Naive thymus-derived CD4-positive, alpha-beta T cell (primary cell): ENCODE measurements around the gene RUBCN. TPM values are rescaled to one million over a fixed set of nuclear protein-coding genes. Genes with fewer than 3 reads are reported as not detected.
A peak's percentile ranks its signal among the peaks of the same experiment; 100 is the strongest.

Experiments
- ATAC-seq: fragments of 150-1000 bp; cut with Tn5 transposase; 2 replicates; pipeline ENCODE4 v1.10.0; 2021; ENCODE audit warnings: mild to moderate bottlenecking, moderate library complexity
- CTCF ChIA-PET: fragments of 350-600 bp; sonication (Branson Sonifier 250); formaldehyde crosslinking; loops from one replicate; lab custom pipeline; 2021; ENCODE audit warnings: antibody characterized with exemption; lab: Charles Lee
- POLR2A ChIA-PET: fragments of 350-600 bp; sonication (Branson Sonifier 250); formaldehyde crosslinking; loops from one replicate; lab custom pipeline; 2021; ENCODE audit warnings: antibody characterized with exemption, inconsistent platforms; lab: Charles Lee
- DNase-seq, 9 donors: peaks; one replicate each; pipeline versions ENCODE4 v3.0.0 to v3.0.0-alpha.2; 2020 to 2022; ENCODE audit warnings: mixed read lengths in 1 of 9
- H3K27ac ChIP-seq: one replicate; pipeline ENCODE4 v1.7.0; 2013; ENCODE audit warnings: mild to moderate bottlenecking, low read depth, low read length, moderate library complexity
- H3K27me3 ChIP-seq, 2 donors: one replicate each; pipeline ENCODE4 v1.7.0; 2013; ENCODE audit warnings: low read length in 2 of 2, mild to moderate bottlenecking in 2 of 2, moderate library complexity in 2 of 2; ENCODE audit not compliant: control insufficient read depth in 2 of 2, insufficient read depth in 2 of 2
- H3K36me3 ChIP-seq, 3 experiments: 1 replicate in 2 of 3; 2 replicates in 1 of 3; pipeline ENCODE4 v1.7.0; 2013; ENCODE audit warnings: low read length in 3 of 3, mild to moderate bottlenecking in 3 of 3, moderate library complexity in 1 of 3; ENCODE audit not compliant: insufficient read depth in 3 of 3, control insufficient read depth in 2 of 3
- H3K4me1 ChIP-seq, 2 donors: one replicate each; pipeline ENCODE4 v1.7.0; 2013; ENCODE audit warnings: low read length in 2 of 2, mild to moderate bottlenecking in 2 of 2, moderate library complexity in 1 of 2; ENCODE audit not compliant: control insufficient read depth in 2 of 2, insufficient read depth in 2 of 2
- H3K4me3 ChIP-seq: 2 replicates; pipeline ENCODE4 v1.7.0; 2013; ENCODE audit warnings: mild to moderate bottlenecking, low read length
- H3K9me3 ChIP-seq, 3 experiments: 1 replicate in 2 of 3; 2 replicates in 1 of 3; pipeline ENCODE4 v1.7.0; 2013; ENCODE audit warnings: low read length in 3 of 3; ENCODE audit not compliant: control insufficient read depth in 2 of 3
- H3K27ac Mint-ChIP-seq, 9 donors: one replicate each; pipeline ENCODE4 v1.8.0; 2020 to 2022; ENCODE audit warnings: mixed read lengths in 9 of 9, mild to moderate bottlenecking in 8 of 9, moderate library complexity in 5 of 9, inconsistent platforms in 2 of 9
- H3K27me3 Mint-ChIP-seq, 5 donors: one replicate each; pipeline ENCODE4 v1.8.0; 2021 to 2022; ENCODE audit warnings: mixed read lengths in 5 of 5, mild to moderate bottlenecking in 1 of 5
- H3K36me3 Mint-ChIP-seq, 5 donors: one replicate each; pipeline ENCODE4 v1.8.0; 2020 to 2022; ENCODE audit warnings: mixed read lengths in 5 of 5, mild to moderate bottlenecking in 3 of 5, inconsistent platforms in 1 of 5
- H3K4me1 Mint-ChIP-seq, 7 donors: one replicate each; pipeline ENCODE4 v1.8.0; 2020 to 2022; ENCODE audit warnings: mixed read lengths in 7 of 7, mild to moderate bottlenecking in 3 of 7, inconsistent platforms in 1 of 7
- H3K4me3 Mint-ChIP-seq, 10 donors: one replicate each; pipeline ENCODE4 v1.8.0; 2020 to 2022; ENCODE audit warnings: mild to moderate bottlenecking in 10 of 10, mixed read lengths in 10 of 10, moderate library complexity in 6 of 10, inconsistent platforms in 2 of 10
- H3K9me3 Mint-ChIP-seq, 11 donors: one replicate each; pipeline ENCODE4 v1.8.0; 2020 to 2022; ENCODE audit warnings: mixed read lengths in 11 of 11, mild to moderate bottlenecking in 4 of 11, inconsistent platforms in 1 of 11, moderate library complexity in 1 of 11
- intact Hi-C, 2 donors: fragments of 100-400 bp; cut with micrococcal nuclease; formaldehyde crosslinking; loops; one replicate each; pipeline ENCODE4 v1.15.1; 2023
- polyA plus RNA-seq, 2 donors: library from polyadenylated mRNA; unstranded; fragments of 300-500 nt; fragmentation: Illumina TruSeq; gene quantifications; one replicate each; pipeline ENCODE4 v1.2.3, GENCODE V29; 2021
- total RNA-seq, 6 experiments: library from RNA in 5 of 6; stranded (reverse) in 5 of 6; gene quantifications; 1 replicate in 5 of 6; 2 replicates in 1 of 6; pipeline ENCODE4 v1.2.3 and lab custom pipeline; 2021 to 2026

The RUBCN gene
- total RNA-seq = 10 to 100 TPM; 43.3 to 61.7 (median 52.9) TPM
- 10 to 100 TPM; 23.2 to 40.2 TPM for polyA plus RNA-seq
- total RNA-seq (lab: John Stamatoyannopoulos, UW) = 74.3 reads per million, percentile 79 among the genes with 10 or more reads in this experiment

GRCh38 chr3:197736491-197737318, at the start of gene RUBCN:
TSS of gene RUBCN (minus strand) at chr3:197736904. CDS start at chr3:197736719, 185 bp downstream.
- Mint-ChIP-seq H3K4me3 (peak within 1 kb of the TSS; percentile 82 to 99 (median 96)), H3K27ac (peak within 1 kb of the TSS; percentile 89 to 99 (median 97)), H3K36me3 (peaks cover 0 to 3% (median 3%) of the 10 kb centered on the region in 5 donors), H3K4me1 (peaks cover 29 to 52% (median 32%) of the 10 kb centered on the region in 7 donors), H3K9me3 (no peaks in the 10 kb centered on the region), H3K27me3 (no peaks in the 10 kb centered on the region)
- no peaks in the 10 kb centered on the region for H3K36me3 ChIP-seq
- ChIA-PET CTCF (interaction anchor here (0.6 to 1.2 kb wide), 2 partner anchors 12 to 61 kb away, joined by 4 to 6 read pairs; no protein-coding TSS in a partner anchor), POLR2A (interaction anchor here (1.0 to 2.4 kb wide), 7 partner anchors 9 to 280 kb away, joined by 3 to 26 read pairs (median 10); partner anchors contain the start of gene FYTTD1)
- no peaks in the 10 kb centered on the region for H3K9me3 ChIP-seq
- ATAC-seq (peak; percentile 98), DNase-seq (peak; percentile 81 to 95 (median 93))
- peaks cover 9 to 10% of the 10 kb centered on the region in 2 donors for H3K4me1 ChIP-seq
- H3K27ac ChIP-seq = peak within 1 kb of the TSS; percentile 83
- peak within 1 kb of the TSS; percentile 67 for H3K4me3 ChIP-seq
- no peaks in the 10 kb centered on the region for H3K27me3 ChIP-seq
- intact Hi-C loops = loop anchor here (1.0 to 10.0 kb wide), 9 partner anchors 13 to 1233 kb away; partner anchors contain the start of genes FYTTD1 (in 2 of the 2), LRCH3 (in 2 of the 2), BDH1 (in 1 of the 2) and DLG1 (in 1 of the 2)

GRCh38 chr3:197784019-197784585, 47.4 kb upstream of the RUBCN start:
- ChIA-PET CTCF (no interaction called here), POLR2A (interaction anchor here (2.1 kb wide), 1 partner anchor 7 kb away, joined by 11 read pairs; the partner anchor contains the start of gene LRCH3)
- Mint-ChIP-seq H3K27ac (peak overlapping the region in 6 of 9 donors; percentile 16 to 86 (median 74)), H3K27me3 (no peaks in the 10 kb centered on the region), H3K4me1 (peaks cover 0 to 17% (median 5%) of the 10 kb centered on the region in 7 donors), H3K36me3 (peaks cover 0 to 23% (median 4%) of the 10 kb centered on the region in 5 donors), H3K4me3 (no peak overlapping the region), H3K9me3 (no peaks in the 10 kb centered on the region)
- no peaks in the 10 kb centered on the region for H3K27me3 ChIP-seq
- H3K27ac ChIP-seq = no peak overlapping the region
- no peak for ATAC-seq
- intact Hi-C loops = loop anchor here in 1 of 2 donors (2.0 kb wide), 1 partner anchor 19 kb away; no protein-coding TSS in a partner anchor
- H3K4me1 ChIP-seq = no peaks in the 10 kb centered on the region
- H3K36me3 ChIP-seq = peaks cover 7 to 27% (median 9%) of the 10 kb centered on the region in 3 experiments
- H3K9me3 ChIP-seq = no peaks in the 10 kb centered on the region
- no peak for DNase-seq
- no peak overlapping the region for H3K4me3 ChIP-seq

GRCh38 chr3:197782230-197782629, 45.5 kb upstream of the RUBCN start:
- Mint-ChIP-seq H3K4me3 (no peak overlapping the region), H3K4me1 (peaks cover 0 to 10% (median 0%) of the 10 kb centered on the region in 7 donors), H3K27ac (peak overlapping the region in 3 of 9 donors; percentile 1 to 73 (median 9)), H3K9me3 (no peaks in the 10 kb centered on the region), H3K36me3 (peaks cover 0 to 32% (median 9%) of the 10 kb centered on the region in 5 donors), H3K27me3 (no peaks in the 10 kb centered on the region)
- Histone ChIP-seq H3K9me3 (no peaks in the 10 kb centered on the region), H3K27me3 (no peaks in the 10 kb centered on the region), H3K36me3 (peaks cover 11 to 46% (median 16%) of the 10 kb centered on the region in 3 experiments), H3K4me3 (no peak overlapping the region), H3K27ac (no peak overlapping the region), H3K4me1 (no peaks in the 10 kb centered on the region)
- ATAC-seq (no peak), DNase-seq (no peak)
- ChIA-PET POLR2A (interaction anchor here (2.1 kb wide), 1 partner anchor 9 kb away, joined by 11 read pairs; the partner anchor contains the start of gene LRCH3), CTCF (no interaction called here)
- intact Hi-C loops = no loop called here

- POLR2A ChIA-PET = interaction anchor here (0.6 kb wide), 1 partner anchor 21 kb away, joined by 3 read pairs; no protein-coding TSS in a partner anchor
These were observed 38.6 kb upstream of the RUBCN start for GRCh38 chr3:197775317-197775716.

GRCh38 chr3:197761784-197762183, 25.1 kb upstream of the RUBCN start:
- H3K36me3 ChIP-seq = peaks cover 8 to 34% (median 18%) of the 10 kb centered on the region in 3 experiments
- Mint-ChIP-seq H3K27ac (no peak overlapping the region), H3K4me1 (peaks cover 0 to 7% (median 0%) of the 10 kb centered on the region in 7 donors), H3K9me3 (no peaks in the 10 kb centered on the region), H3K27me3 (no peaks in the 10 kb centered on the region), H3K4me3 (no peak overlapping the region), H3K36me3 (peaks cover 0 to 16% (median 11%) of the 10 kb centered on the region in 5 donors)
- no peaks in the 10 kb centered on the region for H3K9me3 ChIP-seq
- H3K4me1 ChIP-seq = no peaks in the 10 kb centered on the region
- H3K4me3 ChIP-seq = no peak overlapping the region
- H3K27ac ChIP-seq = no peak overlapping the region
- DNase-seq (no peak), ATAC-seq (no peak)
- H3K27me3 ChIP-seq = no peaks in the 10 kb centered on the region
- ChIA-PET POLR2A (no interaction called here), CTCF (no interaction called here)
- intact Hi-C loops = no loop called here

More at GRCh38 chr3:197775317-197775716, 38.6 kb upstream of the RUBCN start:
- no peak overlapping the region for H3K4me3 Mint-ChIP-seq
- CTCF ChIA-PET = interaction anchor here (1.1 kb wide), 1 partner anchor 22 kb away, joined by 7 read pairs; no protein-coding TSS in a partner anchor
- peak overlapping the region in 3 of 9 donors; percentile 5 to 51 (median 6) for H3K27ac Mint-ChIP-seq
- Histone ChIP-seq H3K9me3 (no peaks in the 10 kb centered on the region), H3K27ac (no peak overlapping the region), H3K27me3 (no peaks in the 10 kb centered on the region), H3K4me1 (no peaks in the 10 kb centered on the region), H3K36me3 (peaks cover 16 to 82% (median 26%) of the 10 kb centered on the region in 3 experiments), H3K4me3 (no peak overlapping the region)
- peaks cover 0 to 5% (median 0%) of the 10 kb centered on the region in 7 donors for H3K4me1 Mint-ChIP-seq
- H3K9me3 Mint-ChIP-seq = no peaks in the 10 kb centered on the region
- no peaks in the 10 kb centered on the region for H3K27me3 Mint-ChIP-seq
- no peak for DNase-seq
- H3K36me3 Mint-ChIP-seq = peaks cover 0 to 61% (median 25%) of the 10 kb centered on the region in 5 donors
- intact Hi-C loops = no loop called here
- ATAC-seq = no peak

- Histone ChIP-seq H3K9me3 (no peaks in the 10 kb centered on the region), H3K4me1 (peaks cover 0 to 8% of the 10 kb centered on the region in 2 donors), H3K36me3 (peaks cover 0 to 27% (median 14%) of the 10 kb centered on the region in 3 experiments), H3K27me3 (no peaks in the 10 kb centered on the region), H3K27ac (no peak overlapping the region), H3K4me3 (no peak overlapping the region)
- no peak for DNase-seq
- no peak overlapping the region for H3K4me3 Mint-ChIP-seq
- peaks cover 0 to 8% (median 5%) of the 10 kb centered on the region in 5 donors for H3K36me3 Mint-ChIP-seq
- peaks cover 13 to 31% (median 27%) of the 10 kb centered on the region in 7 donors for H3K4me1 Mint-ChIP-seq
- intact Hi-C loops = no loop called here
- no peaks in the 10 kb centered on the region for H3K9me3 Mint-ChIP-seq
- H3K27me3 Mint-ChIP-seq = no peaks in the 10 kb centered on the region
- ChIA-PET CTCF (no interaction called here), POLR2A (interaction anchor here (0.5 kb wide), 1 partner anchor 68 kb away, joined by 3 read pairs; no protein-coding TSS in a partner anchor)
- no peak for ATAC-seq
- no peak overlapping the region for H3K27ac Mint-ChIP-seq
These were observed 21.8 kb upstream of the RUBCN start for GRCh38 chr3:197758512-197758911.
